GM12878 (cell line): ENCODE measurements around the gene CDCA5. TPM values are rescaled to one million over a fixed set of nuclear protein-coding genes. Genes with fewer than 3 reads are reported as not detected.

Experiments
- ATAC-seq: fragments of 200-7000 bp; cut with Tn5 transposase; 3 replicates; pipeline ENCODE4 v1.9.1; 2020; ENCODE audit warnings: mild to moderate bottlenecking, moderate library complexity
- BruUV-seq: library from RNA; stranded (reverse); fragments of 400-500 nt; replicated peaks from 2 replicates; lab custom pipeline; 2021; lab: Mats Ljungman, UMichigan
- CTCF ChIA-PET: fragments of 300-600 bp; sonication (Branson Sonifier 250); formaldehyde crosslinking; extraction: SDS; loops from one replicate; lab custom pipeline; 2021; ENCODE audit warnings: inconsistent platforms; lab: Yijun Ruan, JAX
- POLR2A ChIA-PET: fragments of 350-600 bp; formaldehyde crosslinking; extraction: SDS; loops from one replicate; lab custom pipeline; 2021; ENCODE audit warnings: inconsistent platforms; lab: Charles Lee
- RAD21 ChIA-PET: fragments of 300-600 bp; sonication (Branson Sonifier 250); formaldehyde crosslinking; loops from one replicate; lab custom pipeline; 2023; ENCODE audit warnings: antibody characterized with exemption; ENCODE audit not compliant: unreplicated experiment; lab: Charles Lee
- SMC1A ChIA-PET: fragments of 300-600 bp; sonication (Branson Sonifier 250); formaldehyde crosslinking; loops from one replicate; lab custom pipeline; 2023; ENCODE audit not compliant: unreplicated experiment, uncharacterized antibody; lab: Charles Lee
- DNase-seq: peaks from one replicate; pipeline ENCODE4 v3.0.0-alpha.2; 2011; ENCODE audit warnings: low read depth, low spot score
- FAIRE-seq: peaks from 3 replicates; lab custom pipeline; 2011; peaks lifted over from hg19 to GRCh38; lab: Jason Lieb, UNC
- H2AFZ ChIP-seq: 2 replicates; pipeline ENCODE4 v1.6.0; 2011; ENCODE audit warnings: low read depth, low read length, control low read depth; ENCODE audit not compliant: control insufficient read depth
- H3K27ac ChIP-seq: 2 replicates; pipeline ENCODE4 v1.5.1; 2011; ENCODE audit warnings: control low read depth; ENCODE audit not compliant: control insufficient read depth, insufficient read depth
- H3K27me3 ChIP-seq, 2 experiments: replicated peaks in 1 of 2; 2 replicates each; pipeline versions ENCODE4 v1.6.0 to v1.6.1; 2011; ENCODE audit warnings: low read length in 1 of 2; ENCODE audit not compliant: control insufficient read depth in 2 of 2, insufficient read depth in 2 of 2
- H3K36me3 ChIP-seq, 2 experiments: 2 replicates each; pipeline ENCODE4 v1.5.1; 2011; ENCODE audit warnings: low read length in 1 of 2; ENCODE audit not compliant: control insufficient read depth in 2 of 2, insufficient read depth in 2 of 2
- H3K4me1 ChIP-seq: 2 replicates; pipeline ENCODE4 v1.6.1; 2011; ENCODE audit warnings: mild to moderate bottlenecking, low read length, moderate library complexity, mixed read lengths; ENCODE audit not compliant: control insufficient read depth, insufficient read depth
- H3K4me2 ChIP-seq: 2 replicates; pipeline ENCODE4 v1.6.0; 2011; ENCODE audit warnings: control low read depth; ENCODE audit not compliant: control insufficient read depth, insufficient read depth
- H3K4me3 ChIP-seq: fragments of 200-600 bp; sonication (generic); 2 replicates; pipeline ENCODE4 v1.5.1; 2016
- H3K79me2 ChIP-seq: 2 replicates; pipeline ENCODE4 v1.6.0; 2011; ENCODE audit warnings: low read length; ENCODE audit not compliant: control insufficient read depth, insufficient read depth
- H3K9ac ChIP-seq: 2 replicates; pipeline ENCODE4 v1.8.0; 2011; ENCODE audit warnings: low read length, control low read depth, mixed read lengths; ENCODE audit not compliant: control insufficient read depth, insufficient read depth
- H3K9me3 ChIP-seq: replicated peaks from 3 replicates; pipeline ENCODE4 v1.5.1; 2011; ENCODE audit warnings: mild to moderate bottlenecking, low read length; ENCODE audit not compliant: control insufficient read depth, insufficient read depth
- H4K20me1 ChIP-seq: 2 replicates; pipeline ENCODE4 v1.6.0; 2011; ENCODE audit not compliant: control insufficient read depth, insufficient read depth
- ELK1 ChIP-seq: IDR thresholded peaks from 2 replicates; pipeline ENCODE4 v1.6.1; 2012; ENCODE audit warnings: low read depth, low read length, improper control_type of control experiment
- ETV6 ChIP-seq, 2 experiments: fragments of 450-650 bp in 1 of 2; IDR thresholded peaks in 1 of 2; conservative IDR thresholded peaks in 1 of 2; 2 replicates each; pipeline ENCODE4 v1.6.1; 2014; ENCODE audit warnings: antibody characterized with exemption in 1 of 2, borderline replicate concordance in 1 of 2, low read depth in 1 of 2, mild to moderate bottlenecking in 1 of 2, moderate library complexity in 1 of 2
- HCFC1 ChIP-seq: fragments of 150-350 bp; IDR thresholded peaks from 2 replicates; pipeline ENCODE4 v1.6.1; 2014; ENCODE audit warnings: low read length
- HDGF ChIP-seq: fragments of 450-650 bp; IDR thresholded peaks from 2 replicates; pipeline ENCODE4 v1.6.1; 2016; ENCODE audit warnings: antibody characterized with exemption
- IKZF1 ChIP-seq: fragments of 450-650 bp; conservative IDR thresholded peaks from 2 replicates; pipeline ENCODE4 v1.6.1; 2017; ENCODE audit warnings: antibody characterized with exemption, mild to moderate bottlenecking
- IKZF2 ChIP-seq, 2 experiments: fragments of 450-650 bp; IDR thresholded peaks; 2 replicates each; pipeline ENCODE4 v1.6.1; 2017; ENCODE audit warnings: mild to moderate bottlenecking in 2 of 2, moderate library complexity in 2 of 2
- MLLT1 ChIP-seq: fragments of 450-650 bp; IDR thresholded peaks from 2 replicates; pipeline ENCODE4 v1.6.1; 2016; ENCODE audit warnings: mild to moderate bottlenecking
- NBN ChIP-seq: fragments of 450-650 bp; IDR thresholded peaks from 2 replicates; pipeline ENCODE4 v1.6.1; 2016
- NFYA ChIP-seq: IDR thresholded peaks from 2 replicates; pipeline ENCODE4 v1.6.1; 2011; ENCODE audit warnings: low read depth, mild to moderate bottlenecking, low read length, improper control_type of control experiment, borderline replicate concordance
- RUNX3 ChIP-seq: IDR thresholded peaks from 2 replicates; pipeline ENCODE4 v1.6.1; 2012; ENCODE audit warnings: low read length, inconsistent platforms
- SREBF1 ChIP-seq: IDR thresholded peaks from 2 replicates; pipeline ENCODE4 v1.6.1; 2012; ENCODE audit warnings: mild to moderate bottlenecking, low read length
- TCF12 ChIP-seq: IDR thresholded peaks from 2 replicates; pipeline ENCODE4 v1.6.1; 2011; ENCODE audit warnings: low read depth, mild to moderate bottlenecking, low read length
- TCF3 ChIP-seq: IDR thresholded peaks from 2 replicates; pipeline ENCODE4 v1.6.1; 2012; ENCODE audit warnings: low read depth, mild to moderate bottlenecking, low read length, borderline replicate concordance; ENCODE audit not compliant: insufficient read depth
- WGBS: methylation state at CpG from one replicate; pipeline ENCODE4 v1.1.6; 2016; ENCODE audit warnings: low lambda C conversion rate; ENCODE audit not compliant: insufficient replicate concordance, insufficient coverage; ENCODE audit errors: missing lambda C conversion rate; 5-methylcytosine and 5-hydroxymethylcytosine counted together
- in situ Hi-C: fragments of 300-500 bp; cut with MboI; formaldehyde crosslinking; loops from 9 replicates; pipeline ENCODE4 v1.14.3; 2018; ENCODE audit warnings: mixed read lengths
- intact Hi-C: fragments of 100-400 bp; cut with micrococcal nuclease; formaldehyde crosslinking; loops from one replicate; pipeline ENCODE4 v1.14.2; 2022; ENCODE audit not compliant: unreplicated experiment
- polyA plus RNA-seq, 11 experiments: library from polyadenylated mRNA; depleted of rRNA in 4 of 11; unstranded in 6 of 11; stranded (reverse) in 5 of 11; fragments of >200 nt; fragmentation: Nextera tagmentation in 4 of 11; fragmentation: Illumina TruSeq in 1 of 11; extraction: Ambion mirVana in 4 of 11; extraction: Trizol in 1 of 11; gene quantifications; 1 replicate in 1 of 11; 2 replicates in 10 of 11; pipeline versions ENCODE4 v1.2.1 to v1.2.3, GENCODE V29; 2011 to 2016; ENCODE audit warnings: inconsistent platforms in 2 of 11, missing spikeins in 2 of 11, low read depth in 1 of 11
- total RNA-seq, 4 experiments: library from RNA; depleted of rRNA in 3 of 4; stranded (reverse); fragments of >200 nt in 3 of 4; fragmentation: Illumina TruSeq in 1 of 4; extraction: Trizol in 1 of 4; gene quantifications; 2 replicates each; pipeline versions ENCODE4 v1.2.1 to v1.2.3, GENCODE V29; 2013 to 2021

CDCA5 gene
- total and polyA plus RNA-seq, 10 of the 15 experiments (the other 5 are each of a cell fraction or from before 2014, with no cell fraction given): 21.2 to 107 (median 64.9) TPM

GRCh38 chr11:65053827-65054508 is 29.9 kb downstream of the CDCA5 start:
- H3K4me3 ChIP-seq: peak overlapping the region; percentile 19; the same call in 1 of the 2 replicates
- peak; percentile 26 to 38; a peak in 2 of 4 replicates for TF ChIP-seq IKZF2 (IDR thresholded peaks at IDR 0.05)
- TF ChIP-seq TCF12: peak; percentile 24; the same call in 1 of the 2 replicates
- TF ChIP-seq ETV6 (conservative IDR thresholded peaks at IDR 0.05 in 1 of 2, IDR thresholded peaks at IDR 0.05 in 1 of 2; ENCODE audit: borderline replicate concordance in 1 of 2, low read depth in 1 of 2): peak in 1 of 2 experiments; percentile 39; a peak in 1 of 4 replicates
- TF ChIP-seq TCF3: 0 out of 2 replicates have a peak, but pooled peaks have one; percentile 52
- 0 out of 2 replicates have a peak, but pooled peaks have one; percentile 29 for TF ChIP-seq HDGF
- TF ChIP-seq MLLT1: no peak
- peak; percentile 47; the same call in 1 of the 2 replicates for TF ChIP-seq IKZF1
- 0 out of 2 replicates have a peak, but pooled peaks have one; percentile 35 for TF ChIP-seq RUNX3
- no peak for TF ChIP-seq HCFC1
- 0 out of 2 replicates have a peak, but pooled peaks have one; percentile 16 for TF ChIP-seq NBN
- TF ChIP-seq NFYA: no peak
- no peak for TF ChIP-seq ELK1
- no peak for TF ChIP-seq SREBF1
- H3K9me3 ChIP-seq: no peaks in the 10 kb centered on the region
- H3K4me2 ChIP-seq: peak overlapping the region; percentile 52
- in situ Hi-C loops (no loop called here), intact Hi-C loops (no loop called here)
- DNase-seq (no peak), FAIRE-seq (no peak), ATAC-seq (peak; percentile 18)
- peak overlapping the region; percentile 7; the same call in 1 of the 2 replicates for H3K27ac ChIP-seq
- H4K20me1 ChIP-seq: no peaks in the 10 kb centered on the region
- H3K4me1 ChIP-seq: peaks cover 37% of the 10 kb centered on the region
- ChIA-PET POLR2A (interaction anchor here (0.9 to 1.9 kb wide), 3 partner anchors 13 to 136 kb away, joined by 3 to 6 read pairs (median 4); partner anchors contain the start of gene SAC3D1), RAD21 (no interaction called here), CTCF (interaction anchor here (0.9 to 1.0 kb wide), 2 partner anchors 13 to 68 kb away, joined by 3 to 5 read pairs; partner anchors contain the start of genes FAU and MRPL49), SMC1A (interaction anchor here (1.3 kb wide), 1 partner anchor 25 kb away, joined by 5 read pairs; no protein-coding TSS in a partner anchor)
- no TSS peak for BruUV-seq
- H2AFZ ChIP-seq: peak overlapping the region; percentile 20; the same call in 1 of the 2 replicates
- H3K9ac ChIP-seq: no peak overlapping the region
- no peaks in the 10 kb centered on the region for H3K27me3 ChIP-seq
- no peaks in the 10 kb centered on the region for H3K36me3 ChIP-seq
- H3K79me2 ChIP-seq: no peaks in the 10 kb centered on the region
- 8% methylated on average over 8 of the region's 8 CpGs for WGBS
